H1 (cell line): ENCODE data around the gene KRABD2.
A peak's percentile ranks its signal among the peaks of the same experiment; 100 is the strongest.

Experiments used
- BACH1 ChIP-seq: IDR thresholded peaks from 2 replicates; pipeline ENCODE4 v1.6.1; 2012; ENCODE audit warnings: low read length, improper control_type of control experiment
- CHD1 ChIP-seq: IDR thresholded peaks from 2 replicates; pipeline ENCODE4 v1.6.1; 2012; ENCODE audit warnings: low read depth, low read length, improper control_type of control experiment
- CHD2 ChIP-seq: IDR thresholded peaks from 2 replicates; pipeline ENCODE4 v1.6.1; 2012; ENCODE audit warnings: low read length, improper control_type of control experiment
- CHD7 ChIP-seq: fragments of 300-600 bp; sonication (generic); IDR thresholded peaks from 2 replicates; pipeline ENCODE4 v1.7.1; 2012; ENCODE audit warnings: low read length, moderate library complexity, mild to moderate bottlenecking, inconsistent platforms; ENCODE audit not compliant: insufficient replicate concordance
- EP300 ChIP-seq, 2 experiments: IDR thresholded peaks; 1 replicate in 1 of 2; 2 replicates in 1 of 2; pipeline ENCODE4 v1.6.1; 2011 to 2012; ENCODE audit warnings: low read depth in 2 of 2, low read length in 2 of 2, mild to moderate bottlenecking in 2 of 2, borderline replicate concordance in 1 of 2, inconsistent platforms in 1 of 2, moderate library complexity in 1 of 2
- GTF2F1 ChIP-seq: IDR thresholded peaks from 2 replicates; pipeline ENCODE4 v1.6.1; 2012; ENCODE audit warnings: low read depth, low read length, improper control_type of control experiment, borderline replicate concordance
- HDAC2 ChIP-seq, 2 experiments: fragments of 300-600 bp in 1 of 2; sonication (generic) in 1 of 2; IDR thresholded peaks; 2 replicates each; pipeline ENCODE4 v1.6.1; 2011 to 2012; ENCODE audit warnings: low read depth in 2 of 2, low read length in 2 of 2, mild to moderate bottlenecking in 2 of 2, moderate library complexity in 2 of 2, borderline replicate concordance in 1 of 2, inconsistent platforms in 1 of 2
- JUN ChIP-seq: IDR thresholded peaks from 2 replicates; pipeline ENCODE4 v1.6.1; 2011; ENCODE audit warnings: low read depth, mild to moderate bottlenecking, improper control_type of control experiment, low read length
- POLR2A ChIP-seq, 2 experiments: IDR thresholded peaks; 1 replicate in 1 of 2; 2 replicates in 1 of 2; pipeline ENCODE4 v1.6.1; 2011; ENCODE audit warnings: low read depth in 2 of 2, low read length in 2 of 2, mild to moderate bottlenecking in 2 of 2; ENCODE audit errors: control extremely low read depth in 1 of 2
- SIX5 ChIP-seq: IDR thresholded peaks from 2 replicates; pipeline ENCODE4 v1.6.1; 2011; ENCODE audit warnings: mild to moderate bottlenecking, low read depth, low read length
- SP1 ChIP-seq: IDR thresholded peaks from 2 replicates; pipeline ENCODE4 v1.6.1; 2011; ENCODE audit warnings: low read depth, low read length
- SP4 ChIP-seq: IDR thresholded peaks from 2 replicates; pipeline ENCODE4 v1.6.1; 2012; ENCODE audit warnings: low read length, inconsistent platforms

The KRABD2 gene

DNA sequence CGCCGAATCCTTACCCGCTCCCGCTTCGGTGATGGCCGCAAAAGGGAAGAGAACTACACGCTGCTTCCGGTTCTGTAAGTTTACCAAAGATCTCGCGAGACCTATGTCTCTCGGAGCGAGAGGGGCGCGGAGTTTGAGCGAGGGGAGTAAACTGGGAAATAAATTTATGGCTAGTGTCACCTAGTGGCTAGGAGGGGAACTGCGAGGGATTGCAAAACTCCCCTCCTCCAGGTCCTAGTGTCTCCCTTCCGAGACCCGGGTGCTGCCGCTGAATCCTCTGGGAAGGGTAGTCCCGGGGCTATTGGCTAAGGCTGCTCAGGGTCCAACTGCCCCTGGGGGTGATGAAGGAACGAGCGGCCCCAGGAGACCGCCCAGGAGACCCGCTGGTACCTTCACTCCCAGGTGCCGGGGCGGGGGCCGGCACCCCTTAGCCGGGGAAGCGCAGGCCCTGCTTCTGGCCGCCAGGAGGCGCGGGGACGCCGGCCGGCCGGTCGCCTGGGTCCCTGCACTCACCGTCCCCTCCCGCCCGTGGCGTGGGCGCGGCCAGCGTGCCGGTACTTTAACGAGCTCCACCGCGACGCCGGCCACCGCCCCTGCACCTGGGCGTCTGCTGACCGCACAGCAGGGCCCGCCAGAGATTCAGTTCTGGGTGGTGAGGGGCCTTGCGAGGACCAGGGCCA lies 6.8 kb upstream of the KRABD2 start, which contains the start of gene RPL26 (continued):
- TF ChIP-seq CHD7 (no peak), SP1 (peak; percentile 74), GTF2F1 (no peak; the same call in none of the 2 replicates), JUN (no peak), CHD2 (peak; percentile 97), CHD1 (no peak), BACH1 (peak; percentile 81), SIX5 (peak; percentile 40; the same call in 1 of the 2 replicates), EP300 (IDR thresholded peaks at IDR 0.05; ENCODE audit: borderline replicate concordance in 1 of 2, low read depth in 2 of 2, low read length in 2 of 2) (no peak), SP4 (peak; percentile 15; the same call in 1 of the 2 replicates), POLR2A (IDR thresholded peaks at IDR 0.05; ENCODE audit: control extremely low read depth in 1 of 2, low read depth in 2 of 2, low read length in 2 of 2) (peak; percentile 99), HDAC2 (IDR thresholded peaks at IDR 0.05; ENCODE audit: borderline replicate concordance in 1 of 2, low read depth in 2 of 2, low read length in 2 of 2) (peak in 1 of 2 experiments; percentile 41; a peak in 2 of 4 replicates)
